WTC11 (cell line): ENCODE results near the gene SIPA1L2. TPM values are rescaled to one million over a fixed set of nuclear protein-coding genes. Genes with fewer than 3 reads are reported as not detected.

Experiments
- ATAC-seq: fragments of 200-7000 bp; cut with Tn5 transposase; 2 replicates; pipeline ENCODE4 v1.10.0; 2021; ENCODE audit warnings: mild to moderate bottlenecking, moderate library complexity
- CTCF ChIA-PET: fragments of 300-600 bp; sonication (Branson Sonifier 250); formaldehyde crosslinking; loops from one replicate; lab custom pipeline; 2021; ENCODE audit warnings: antibody characterized with exemption; lab: Charles Lee
- POLR2A ChIA-PET: fragments of 350-600 bp; sonication (Branson Sonifier 250); formaldehyde crosslinking; loops from one replicate; lab custom pipeline; 2021; ENCODE audit warnings: antibody characterized with exemption; lab: Charles Lee
- DNase-seq: peaks from one replicate; pipeline ENCODE4 v3.0.0; 2021; ENCODE audit warnings: low spot score
- H3K27ac Mint-ChIP-seq: 2 replicates; pipeline ENCODE4 v1.8.0; 2021; ENCODE audit warnings: mixed read lengths
- H3K27me3 Mint-ChIP-seq: 2 replicates; pipeline ENCODE4 v1.8.0; 2021; ENCODE audit warnings: low read depth, mild to moderate bottlenecking, moderate library complexity, mixed read lengths
- H3K36me3 Mint-ChIP-seq: 2 replicates; pipeline ENCODE4 v1.8.0; 2021; ENCODE audit warnings: mixed read lengths
- H3K4me1 Mint-ChIP-seq: 2 replicates; pipeline ENCODE4 v1.8.0; 2022; ENCODE audit warnings: mixed read lengths
- H3K4me3 Mint-ChIP-seq: 2 replicates; pipeline ENCODE4 v1.8.0; 2021; ENCODE audit warnings: mild to moderate bottlenecking, moderate library complexity, mixed read lengths
- H3K9me3 Mint-ChIP-seq: 2 replicates; pipeline ENCODE4 v1.8.0; 2021; ENCODE audit warnings: mixed read lengths
- FOXP1 ChIP-seq: sonication (generic); formaldehyde crosslinking; IDR thresholded peaks from 2 replicates; pipeline ENCODE4 v1.8.0; 2022; ENCODE audit warnings: missing genetic modification reagents, mild to moderate bottlenecking, moderate library complexity, borderline replicate concordance
- GTF2I ChIP-seq: fragments of 250-450 bp; sonication (Bioruptor Pico); conservative IDR thresholded peaks from 2 replicates; pipeline ENCODE4 v1.4.0; 2021; ENCODE audit warnings: mild to moderate bottlenecking
- IRF2 ChIP-seq: sonication (generic); formaldehyde crosslinking; IDR thresholded peaks from 2 replicates; pipeline ENCODE4 v1.8.0; 2022; ENCODE audit warnings: low read depth, missing genetic modification reagents, borderline replicate concordance
- JAZF1 ChIP-seq: fragments of 250-450 bp; sonication (Bioruptor Pico); IDR thresholded peaks from 2 replicates; pipeline ENCODE4 v1.9.0; 2021; ENCODE audit warnings: moderate library complexity, mild to moderate bottlenecking, inconsistent platforms
- JUN ChIP-seq: sonication (generic); formaldehyde crosslinking; IDR thresholded peaks from 2 replicates; pipeline ENCODE4 v1.8.0; 2023; ENCODE audit warnings: mild to moderate bottlenecking, missing genetic modification reagents
- NFATC4 ChIP-seq: fragments of 250-450 bp; sonication (Bioruptor Pico); IDR thresholded peaks from 2 replicates; pipeline ENCODE4 v1.9.0; 2021; ENCODE audit warnings: mild to moderate bottlenecking
- NR2C2 ChIP-seq: sonication (generic); formaldehyde crosslinking; IDR thresholded peaks from 2 replicates; pipeline ENCODE4 v1.8.0; 2022; ENCODE audit warnings: mild to moderate bottlenecking, missing genetic modification reagents
- NR3C1 ChIP-seq: sonication (generic); formaldehyde crosslinking; conservative IDR thresholded peaks from 2 replicates; pipeline ENCODE4 v1.8.1; 2023; ENCODE audit warnings: low read depth, mild to moderate bottlenecking, missing genetic modification reagents
- ZNF263 ChIP-seq: sonication (generic); formaldehyde crosslinking; IDR thresholded peaks from 2 replicates; pipeline ENCODE4 v1.8.1; 2022; ENCODE audit warnings: low read depth, mild to moderate bottlenecking, moderate library complexity, missing genetic modification reagents
- total RNA-seq: library from RNA; stranded (reverse); gene quantifications from 3 replicates; pipeline ENCODE4 v1.2.3, GENCODE V29; 2021
- TF ChIP-seq, protein P1 (sequence below): sonication (generic); formaldehyde crosslinking; IDR thresholded peaks from 2 replicates; pipeline ENCODE4 v1.8.0; 2023; ENCODE audit warnings: missing genetic modification reagents, mild to moderate bottlenecking, borderline replicate concordance
- TF ChIP-seq, protein P2 (sequence below): fragments of 250-450 bp; sonication (Bioruptor Pico); IDR thresholded peaks from 2 replicates; pipeline ENCODE4 v1.9.0; 2021; ENCODE audit warnings: mild to moderate bottlenecking
- TF ChIP-seq, protein P3 (sequence below): sonication (generic); formaldehyde crosslinking; IDR thresholded peaks from 2 replicates; pipeline ENCODE4 v1.8.0; 2022; ENCODE audit warnings: mild to moderate bottlenecking, missing genetic modification reagents
- TF ChIP-seq, protein P4 (sequence below): sonication (generic); formaldehyde crosslinking; IDR thresholded peaks from 2 replicates; pipeline ENCODE4 v1.8.1; 2023; ENCODE audit warnings: mild to moderate bottlenecking, moderate library complexity, missing genetic modification reagents
- TF ChIP-seq, protein P5 (sequence below): sonication (generic); formaldehyde crosslinking; IDR thresholded peaks from 2 replicates; pipeline ENCODE4 v1.8.0; 2023; ENCODE audit warnings: mild to moderate bottlenecking, missing genetic modification reagents

Gene SIPA1L2
- total RNA-seq, 1 experiment from 2014 or later = 14.3 TPM

DNA sequence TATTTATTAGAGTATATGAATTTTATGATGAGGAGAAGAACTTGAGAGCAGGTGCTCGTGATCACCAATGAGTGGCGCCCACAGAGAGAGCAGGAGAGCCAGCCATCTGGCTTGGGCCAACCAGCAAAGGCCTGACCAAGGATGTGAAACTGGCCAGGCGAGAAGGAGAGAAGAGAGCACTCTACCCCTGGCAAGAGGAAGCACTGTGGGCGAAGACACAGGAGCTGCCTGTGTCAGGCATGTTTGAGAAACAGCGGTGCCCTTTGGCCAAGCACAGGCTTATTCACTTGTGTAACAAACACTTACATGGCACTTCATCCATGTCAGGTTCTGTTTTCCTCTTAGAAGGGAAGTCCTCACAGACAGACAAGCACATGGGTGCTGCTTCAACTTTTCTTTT, 4.2 kb upstream of the SIPA1L2 start:
- Mint-ChIP-seq H3K4me1 (peaks cover 6% of the 10 kb centered on the region), H3K36me3 (no peaks in the 10 kb centered on the region), H3K4me3 (no peak overlapping the region), H3K9me3 (no peaks in the 10 kb centered on the region), H3K27me3 (peaks cover 35% of the 10 kb centered on the region), H3K27ac (no peak overlapping the region)
- CTCF ChIA-PET = no interaction called here
- POLR2A ChIA-PET = no interaction called here
- TF ChIP-seq NR3C1 = no peak
- no peak for ATAC-seq
- DNase-seq = no peak

DNA sequence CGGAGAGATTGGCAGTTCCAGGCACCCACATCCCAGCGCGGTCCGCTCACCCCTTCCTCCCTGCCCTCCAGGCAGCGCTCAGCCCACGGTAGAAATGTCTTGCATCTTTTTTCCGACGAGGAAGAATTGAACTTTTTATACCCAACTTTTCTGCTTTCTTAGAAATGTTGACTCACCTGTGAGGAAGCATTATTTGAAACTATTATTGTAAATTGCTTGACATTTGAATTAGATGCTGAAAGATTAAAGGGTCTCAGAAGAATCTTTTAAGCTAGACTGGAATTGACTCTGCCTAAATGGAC, 912 bp upstream of the SIPA1L2 start:
- Mint-ChIP-seq H3K9me3 (no peaks in the 10 kb centered on the region), H3K4me3 (peak overlapping the region; percentile 76), H3K36me3 (no peaks in the 10 kb centered on the region), H3K27me3 (peaks cover 49% of the 10 kb centered on the region), H3K27ac (no peak overlapping the region), H3K4me1 (peaks cover 38% of the 10 kb centered on the region)
- DNase-seq (no peak), ATAC-seq (no peak)
- CTCF ChIA-PET = no interaction called here
- TF ChIP-seq, protein P1, sequence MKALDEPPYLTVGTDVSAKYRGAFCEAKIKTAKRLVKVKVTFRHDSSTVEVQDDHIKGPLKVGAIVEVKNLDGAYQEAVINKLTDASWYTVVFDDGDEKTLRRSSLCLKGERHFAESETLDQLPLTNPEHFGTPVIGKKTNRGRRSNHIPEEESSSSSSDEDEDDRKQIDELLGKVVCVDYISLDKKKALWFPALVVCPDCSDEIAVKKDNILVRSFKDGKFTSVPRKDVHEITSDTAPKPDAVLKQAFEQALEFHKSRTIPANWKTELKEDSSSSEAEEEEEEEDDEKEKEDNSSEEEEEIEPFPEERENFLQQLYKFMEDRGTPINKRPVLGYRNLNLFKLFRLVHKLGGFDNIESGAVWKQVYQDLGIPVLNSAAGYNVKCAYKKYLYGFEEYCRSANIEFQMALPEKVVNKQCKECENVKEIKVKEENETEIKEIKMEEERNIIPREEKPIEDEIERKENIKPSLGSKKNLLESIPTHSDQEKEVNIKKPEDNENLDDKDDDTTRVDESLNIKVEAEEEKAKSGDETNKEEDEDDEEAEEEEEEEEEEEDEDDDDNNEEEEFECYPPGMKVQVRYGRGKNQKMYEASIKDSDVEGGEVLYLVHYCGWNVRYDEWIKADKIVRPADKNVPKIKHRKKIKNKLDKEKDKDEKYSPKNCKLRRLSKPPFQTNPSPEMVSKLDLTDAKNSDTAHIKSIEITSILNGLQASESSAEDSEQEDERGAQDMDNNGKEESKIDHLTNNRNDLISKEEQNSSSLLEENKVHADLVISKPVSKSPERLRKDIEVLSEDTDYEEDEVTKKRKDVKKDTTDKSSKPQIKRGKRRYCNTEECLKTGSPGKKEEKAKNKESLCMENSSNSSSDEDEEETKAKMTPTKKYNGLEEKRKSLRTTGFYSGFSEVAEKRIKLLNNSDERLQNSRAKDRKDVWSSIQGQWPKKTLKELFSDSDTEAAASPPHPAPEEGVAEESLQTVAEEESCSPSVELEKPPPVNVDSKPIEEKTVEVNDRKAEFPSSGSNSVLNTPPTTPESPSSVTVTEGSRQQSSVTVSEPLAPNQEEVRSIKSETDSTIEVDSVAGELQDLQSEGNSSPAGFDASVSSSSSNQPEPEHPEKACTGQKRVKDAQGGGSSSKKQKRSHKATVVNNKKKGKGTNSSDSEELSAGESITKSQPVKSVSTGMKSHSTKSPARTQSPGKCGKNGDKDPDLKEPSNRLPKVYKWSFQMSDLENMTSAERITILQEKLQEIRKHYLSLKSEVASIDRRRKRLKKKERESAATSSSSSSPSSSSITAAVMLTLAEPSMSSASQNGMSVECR (CRISPR knock-in tag) = no peak
- no peak for TF ChIP-seq NR3C1
- no peak for TF ChIP-seq IRF2 (CRISPR knock-in tag)
- TF ChIP-seq NR2C2 = no peak
- no peak for TF ChIP-seq NFATC4 (CRISPR knock-in tag)
- TF ChIP-seq GTF2I (CRISPR knock-in tag) = no peak
- no peak for TF ChIP-seq JUN (CRISPR knock-in tag)
- no peak for TF ChIP-seq ZNF263
- TF ChIP-seq, protein P2, sequence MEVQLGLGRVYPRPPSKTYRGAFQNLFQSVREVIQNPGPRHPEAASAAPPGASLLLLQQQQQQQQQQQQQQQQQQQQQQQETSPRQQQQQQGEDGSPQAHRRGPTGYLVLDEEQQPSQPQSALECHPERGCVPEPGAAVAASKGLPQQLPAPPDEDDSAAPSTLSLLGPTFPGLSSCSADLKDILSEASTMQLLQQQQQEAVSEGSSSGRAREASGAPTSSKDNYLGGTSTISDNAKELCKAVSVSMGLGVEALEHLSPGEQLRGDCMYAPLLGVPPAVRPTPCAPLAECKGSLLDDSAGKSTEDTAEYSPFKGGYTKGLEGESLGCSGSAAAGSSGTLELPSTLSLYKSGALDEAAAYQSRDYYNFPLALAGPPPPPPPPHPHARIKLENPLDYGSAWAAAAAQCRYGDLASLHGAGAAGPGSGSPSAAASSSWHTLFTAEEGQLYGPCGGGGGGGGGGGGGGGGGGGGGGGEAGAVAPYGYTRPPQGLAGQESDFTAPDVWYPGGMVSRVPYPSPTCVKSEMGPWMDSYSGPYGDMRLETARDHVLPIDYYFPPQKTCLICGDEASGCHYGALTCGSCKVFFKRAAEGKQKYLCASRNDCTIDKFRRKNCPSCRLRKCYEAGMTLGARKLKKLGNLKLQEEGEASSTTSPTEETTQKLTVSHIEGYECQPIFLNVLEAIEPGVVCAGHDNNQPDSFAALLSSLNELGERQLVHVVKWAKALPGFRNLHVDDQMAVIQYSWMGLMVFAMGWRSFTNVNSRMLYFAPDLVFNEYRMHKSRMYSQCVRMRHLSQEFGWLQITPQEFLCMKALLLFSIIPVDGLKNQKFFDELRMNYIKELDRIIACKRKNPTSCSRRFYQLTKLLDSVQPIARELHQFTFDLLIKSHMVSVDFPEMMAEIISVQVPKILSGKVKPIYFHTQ (CRISPR knock-in tag) = no peak
- TF ChIP-seq, protein P3, sequence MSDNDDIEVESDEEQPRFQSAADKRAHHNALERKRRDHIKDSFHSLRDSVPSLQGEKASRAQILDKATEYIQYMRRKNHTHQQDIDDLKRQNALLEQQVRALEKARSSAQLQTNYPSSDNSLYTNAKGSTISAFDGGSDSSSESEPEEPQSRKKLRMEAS = no peak
- TF ChIP-seq JAZF1 = no peak
- POLR2A ChIA-PET = interaction anchor here (1.1 kb wide), 1 partner anchor 25 kb away, joined by 6 read pairs; no protein-coding TSS in a partner anchor

DNA sequence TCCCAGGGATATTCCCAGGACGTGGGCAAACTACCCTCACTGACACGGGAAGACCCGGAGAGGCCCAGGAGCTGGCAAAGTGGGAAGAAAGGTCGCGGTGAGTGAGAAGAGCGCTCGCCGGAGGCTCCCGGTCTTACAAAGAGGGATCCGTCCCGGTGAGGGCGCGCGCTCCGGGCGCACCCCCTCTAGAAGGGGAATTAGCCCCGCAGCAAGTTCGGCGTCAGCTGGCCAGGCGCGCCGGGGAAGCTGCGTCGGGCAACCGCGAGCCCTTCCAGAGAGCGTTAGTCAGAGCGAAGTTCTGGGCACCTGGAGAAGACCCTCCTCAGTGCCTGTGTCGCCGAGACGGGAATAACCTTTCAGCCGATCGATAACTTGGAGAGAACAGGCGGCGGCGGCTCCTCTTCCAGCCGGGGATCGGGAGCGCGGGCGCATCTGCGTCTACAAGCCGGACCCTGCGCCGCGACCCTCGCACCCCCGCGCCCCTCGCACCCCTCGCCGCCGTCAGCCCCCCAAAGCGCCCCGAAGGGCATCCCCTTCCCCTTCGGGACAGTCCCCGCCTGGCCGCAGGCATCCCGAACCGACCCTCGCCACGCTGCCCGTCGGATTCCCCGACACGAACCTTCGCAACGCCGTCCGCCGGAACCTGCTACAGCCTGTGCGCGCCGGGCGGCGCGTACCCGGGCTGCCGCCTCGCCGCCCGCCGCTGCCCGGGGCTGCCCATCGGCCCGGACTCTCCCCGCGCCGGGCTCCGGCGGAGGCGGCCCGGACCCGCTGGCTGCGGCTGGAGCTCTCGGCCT, 485 bp downstream of the SIPA1L2 start:
- H3K36me3 Mint-ChIP-seq = no peaks in the 10 kb centered on the region
- peaks cover 49% of the 10 kb centered on the region for H3K27me3 Mint-ChIP-seq
- ATAC-seq (peak; percentile 26), DNase-seq (peak; percentile 60)
- ChIA-PET POLR2A (interaction anchor here (0.6 to 1.1 kb wide), 3 partner anchors 13 to 202 kb away, joined by 3 to 6 read pairs (median 3); no protein-coding TSS in a partner anchor), CTCF (interaction anchor here (0.9 to 1.6 kb wide), 6 partner anchors 9 to 323 kb away, joined by 3 to 9 read pairs (median 4); no protein-coding TSS in a partner anchor)
- H3K4me3 Mint-ChIP-seq = peak overlapping the region; percentile 92
- H3K4me1 Mint-ChIP-seq = peaks cover 52% of the 10 kb centered on the region
- no peak overlapping the region for H3K27ac Mint-ChIP-seq
- TF ChIP-seq, protein P4, sequence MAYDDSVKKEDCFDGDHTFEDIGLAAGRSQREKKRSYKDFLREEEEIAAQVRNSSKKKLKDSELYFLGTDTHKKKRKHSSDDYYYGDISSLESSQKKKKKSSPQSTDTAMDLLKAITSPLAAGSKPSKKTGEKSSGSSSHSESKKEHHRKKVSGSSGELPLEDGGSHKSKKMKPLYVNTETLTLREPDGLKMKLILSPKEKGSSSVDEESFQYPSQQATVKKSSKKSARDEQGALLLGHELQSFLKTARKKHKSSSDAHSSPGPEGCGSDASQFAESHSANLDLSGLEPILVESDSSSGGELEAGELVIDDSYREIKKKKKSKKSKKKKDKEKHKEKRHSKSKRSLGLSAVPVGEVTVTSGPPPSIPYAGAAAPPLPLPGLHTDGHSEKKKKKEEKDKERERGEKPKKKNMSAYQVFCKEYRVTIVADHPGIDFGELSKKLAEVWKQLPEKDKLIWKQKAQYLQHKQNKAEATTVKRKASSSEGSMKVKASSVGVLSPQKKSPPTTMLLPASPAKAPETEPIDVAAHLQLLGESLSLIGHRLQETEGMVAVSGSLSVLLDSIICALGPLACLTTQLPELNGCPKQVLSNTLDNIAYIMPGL (CRISPR knock-in tag) = 0 out of 2 replicates have a peak, but pooled peaks have one; percentile 39
- TF ChIP-seq, protein P5, sequence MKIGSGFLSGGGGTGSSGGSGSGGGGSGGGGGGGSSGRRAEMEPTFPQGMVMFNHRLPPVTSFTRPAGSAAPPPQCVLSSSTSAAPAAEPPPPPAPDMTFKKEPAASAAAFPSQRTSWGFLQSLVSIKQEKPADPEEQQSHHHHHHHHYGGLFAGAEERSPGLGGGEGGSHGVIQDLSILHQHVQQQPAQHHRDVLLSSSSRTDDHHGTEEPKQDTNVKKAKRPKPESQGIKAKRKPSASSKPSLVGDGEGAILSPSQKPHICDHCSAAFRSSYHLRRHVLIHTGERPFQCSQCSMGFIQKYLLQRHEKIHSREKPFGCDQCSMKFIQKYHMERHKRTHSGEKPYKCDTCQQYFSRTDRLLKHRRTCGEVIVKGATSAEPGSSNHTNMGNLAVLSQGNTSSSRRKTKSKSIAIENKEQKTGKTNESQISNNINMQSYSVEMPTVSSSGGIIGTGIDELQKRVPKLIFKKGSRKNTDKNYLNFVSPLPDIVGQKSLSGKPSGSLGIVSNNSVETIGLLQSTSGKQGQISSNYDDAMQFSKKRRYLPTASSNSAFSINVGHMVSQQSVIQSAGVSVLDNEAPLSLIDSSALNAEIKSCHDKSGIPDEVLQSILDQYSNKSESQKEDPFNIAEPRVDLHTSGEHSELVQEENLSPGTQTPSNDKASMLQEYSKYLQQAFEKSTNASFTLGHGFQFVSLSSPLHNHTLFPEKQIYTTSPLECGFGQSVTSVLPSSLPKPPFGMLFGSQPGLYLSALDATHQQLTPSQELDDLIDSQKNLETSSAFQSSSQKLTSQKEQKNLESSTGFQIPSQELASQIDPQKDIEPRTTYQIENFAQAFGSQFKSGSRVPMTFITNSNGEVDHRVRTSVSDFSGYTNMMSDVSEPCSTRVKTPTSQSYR = no peak
- 0 out of 2 replicates have a peak, but pooled peaks have one; percentile 21 for TF ChIP-seq FOXP1
- no peaks in the 10 kb centered on the region for H3K9me3 Mint-ChIP-seq
